Smooth muscle cell (in vitro differentiated cells): ENCODE data around the gene CYBC1. TPM values are rescaled to one million over a fixed set of nuclear protein-coding genes. Genes with fewer than 3 reads are reported as not detected.

Experiments
- DNase-seq: peaks from one replicate; lab custom pipeline; 2025; ENCODE audit not compliant: unreplicated experiment; lab: John Stamatoyannopoulos, UW
- H2AFZ ChIP-seq: fragments of 200-600 bp; sonication (generic); 2 replicates; pipeline ENCODE4 v1.6.0; 2016; ENCODE audit warnings: antibody characterized with exemption, low read depth, mild to moderate bottlenecking
- H3F3A ChIP-seq: fragments of 200-600 bp; sonication (generic); 2 replicates; pipeline ENCODE4 v1.6.0; 2017; ENCODE audit warnings: antibody characterized with exemption, low read depth
- H3K27ac ChIP-seq: fragments of 200-600 bp; sonication (generic); 2 replicates; pipeline ENCODE4 v1.5.1; 2016; ENCODE audit warnings: low read depth, mild to moderate bottlenecking
- H3K27me3 ChIP-seq: fragments of 200-600 bp; sonication (generic); 2 replicates; pipeline ENCODE4 v1.6.1; 2016; ENCODE audit warnings: low read depth, mild to moderate bottlenecking
- H3K36me3 ChIP-seq: fragments of 200-600 bp; sonication (generic); 2 replicates; pipeline ENCODE4 v1.5.1; 2016; ENCODE audit warnings: low read depth
- H3K4me1 ChIP-seq: fragments of 200-600 bp; sonication (generic); 2 replicates; pipeline ENCODE4 v1.5.1; 2016; ENCODE audit warnings: low read depth
- H3K4me2 ChIP-seq: fragments of 200-600 bp; sonication (generic); 2 replicates; pipeline ENCODE4 v1.6.0; 2016; ENCODE audit warnings: mild to moderate bottlenecking
- H3K4me3 ChIP-seq: fragments of 200-600 bp; sonication (generic); 2 replicates; pipeline ENCODE4 v1.5.1; 2016; ENCODE audit warnings: mild to moderate bottlenecking
- H3K79me2 ChIP-seq: fragments of 200-600 bp; sonication (generic); 2 replicates; pipeline ENCODE4 v1.6.0; 2016; ENCODE audit warnings: low read depth, mild to moderate bottlenecking
- H3K9ac ChIP-seq: fragments of 200-600 bp; sonication (generic); 2 replicates; pipeline ENCODE4 v1.6.0; 2016; ENCODE audit warnings: low read depth
- H3K9me3 ChIP-seq: fragments of 200-600 bp; sonication (generic); replicated peaks from 2 replicates; pipeline ENCODE4 v1.5.1; 2016; ENCODE audit warnings: low read depth
- H4K20me1 ChIP-seq: fragments of 200-600 bp; sonication (generic); 2 replicates; pipeline ENCODE4 v1.6.0; 2016; ENCODE audit warnings: low read depth
- CTCF ChIP-seq: fragments of 200-600 bp; sonication (generic); IDR thresholded peaks from 2 replicates; pipeline ENCODE4 v1.5.1; 2017; ENCODE audit warnings: borderline replicate concordance, mild to moderate bottlenecking, antibody characterized with exemption; ENCODE audit not compliant: insufficient read depth, poor library complexity, severe bottlenecking
- WGBS: methylation state at CpG from one replicate; pipeline ENCODE4 v1.1.7; 2016; ENCODE audit warnings: low lambda C conversion rate; 5-methylcytosine and 5-hydroxymethylcytosine counted together
- polyA plus RNA-seq: library from polyadenylated mRNA; unstranded; fragments of >200 nt; fragmentation: Nextera tagmentation; extraction: Ambion mirVana; gene quantifications from 2 replicates; pipeline ENCODE4 v1.2.1, GENCODE V29; 2016
- total RNA-seq: library from RNA; depleted of rRNA; stranded (reverse); fragments of >200 nt; gene quantifications from 2 replicates; pipeline ENCODE4 v1.2.3, GENCODE V29; 2014

The CYBC1 gene
- total and polyA plus RNA-seq, 2 experiments from 2014 or later: 23.3 to 65.8 TPM

GRCh38 chr17:82444284-82444893, 6.2 kb downstream of the CYBC1 start:
- WGBS: 94% methylated on average over 35 of the region's 35 CpGs
- DNase-seq: no peak
- no peaks in the 10 kb centered on the region for H4K20me1 ChIP-seq
- no peak overlapping the region for H3K4me2 ChIP-seq
- no peaks in the 10 kb centered on the region for H3K9me3 ChIP-seq
- no peak overlapping the region for H2AFZ ChIP-seq
- TF ChIP-seq CTCF: no peak
- H3K9ac ChIP-seq: no peak overlapping the region
- no peaks in the 10 kb centered on the region for H3F3A ChIP-seq
- H3K4me1 ChIP-seq: peaks cover 2% of the 10 kb centered on the region
- no peaks in the 10 kb centered on the region for H3K36me3 ChIP-seq
- no peaks in the 10 kb centered on the region for H3K27me3 ChIP-seq
- H3K4me3 ChIP-seq: no peak overlapping the region
- no peak overlapping the region for H3K27ac ChIP-seq
- peaks cover 7% of the 10 kb centered on the region for H3K79me2 ChIP-seq

GRCh38 chr17:82443465-82444283, 6.9 kb downstream of the CYBC1 start:
- Histone ChIP-seq H3K4me2 (no peak overlapping the region), H3K4me1 (no peaks in the 10 kb centered on the region), H3K36me3 (no peaks in the 10 kb centered on the region), H2AFZ (no peak overlapping the region), H3K9ac (no peak overlapping the region), H3K27me3 (no peaks in the 10 kb centered on the region), H3K9me3 (no peaks in the 10 kb centered on the region), H3K27ac (no peak overlapping the region), H3K4me3 (no peak overlapping the region), H3K79me2 (no peaks in the 10 kb centered on the region), H4K20me1 (no peaks in the 10 kb centered on the region), H3F3A (no peaks in the 10 kb centered on the region)
- TF ChIP-seq CTCF: no peak
- 97% methylated on average over 38 of the region's 40 CpGs for WGBS
- no peak for DNase-seq

- Histone ChIP-seq H4K20me1 (no peaks in the 10 kb centered on the region), H3K79me2 (no peaks in the 10 kb centered on the region), H3K9ac (no peak overlapping the region), H3K27ac (no peak overlapping the region), H3K4me3 (no peak overlapping the region), H3F3A (no peaks in the 10 kb centered on the region), H3K9me3 (no peaks in the 10 kb centered on the region), H3K36me3 (no peaks in the 10 kb centered on the region), H3K4me2 (no peak overlapping the region), H3K27me3 (no peaks in the 10 kb centered on the region), H2AFZ (no peak overlapping the region), H3K4me1 (no peaks in the 10 kb centered on the region)
- 97% methylated on average over 28 of the region's 28 CpGs for WGBS
- TF ChIP-seq CTCF: no peak
- DNase-seq: no peak
Measured at GRCh38 chr17:82442643-82443464, 7.7 kb downstream of the CYBC1 start.
